Measurements from ENCODE around the gene ACBD5. TPM values are rescaled to one million over a fixed set of nuclear protein-coding genes. Genes with fewer than 3 reads are reported as not detected.
"Not testable (repeated sequence)": the region's sequence is repeated elsewhere in the genome, so short reads cannot be mapped to it uniquely, and the experiment has no call there.

ACBD5 gene
- total RNA-seq, 2 experiments from 2014 or later: 21.3 to 22.5 TPM

DNA sequence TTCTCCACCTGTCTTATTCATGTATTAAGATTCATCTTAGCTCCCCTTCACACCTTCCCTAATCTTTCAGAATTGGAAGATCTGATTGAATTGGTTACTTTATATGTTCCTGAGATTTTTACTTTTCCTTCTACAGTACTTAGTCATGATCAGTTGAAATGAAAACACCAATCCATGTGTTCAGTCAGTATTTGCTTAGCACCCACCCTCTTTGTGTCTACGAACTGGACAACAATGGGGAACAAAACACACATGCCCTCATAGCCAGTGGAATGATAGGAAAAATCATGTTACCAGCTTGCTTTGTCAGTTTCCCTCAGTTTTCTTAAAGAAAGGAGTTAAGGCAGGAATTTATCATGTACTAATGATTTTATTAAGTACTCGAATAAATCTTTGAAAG is 83.4 kb downstream of the ACBD5 start:
- H3K4me3 ChIP-seq (ENCODE audit: low read length): no peak overlapping the region
- no peak for TF ChIP-seq CTCF (IDR thresholded peaks at IDR 0.05)
- no peaks in the 10 kb centered on the region for H3K27me3 Mint-ChIP-seq
- peaks cover 10% of the 10 kb centered on the region for H3K36me3 ChIP-seq (ENCODE audit: insufficient read depth, low read length)
- H3K9me3 ChIP-seq (ENCODE audit: control insufficient read depth in 1 of 2, insufficient read depth in 1 of 2, low read length in 2 of 2): no peaks in the 10 kb centered on the region
- H3K36me3 Mint-ChIP-seq (ENCODE audit: low read depth): peaks cover 65% of the 10 kb centered on the region
- peaks cover 43% of the 10 kb centered on the region for H3K4me1 Mint-ChIP-seq (ENCODE audit: low read depth)
- ChIA-PET CTCF (interaction anchor here (1.3 kb wide), 1 partner anchor 85 kb away, joined by 3 read pairs; no protein-coding TSS in a partner anchor), POLR2A (interaction anchor here (1.6 kb wide), 1 partner anchor 99 kb away, joined by 4 read pairs; no protein-coding TSS in a partner anchor)
- peak overlapping the region; percentile 100 for H3K27ac Mint-ChIP-seq
- H3K27ac ChIP-seq (ENCODE audit: low read depth in 1 of 2, low read length in 2 of 2): no peak overlapping the region
- ATAC-seq (ENCODE audit: poor library complexity) (no peak), DNase-seq (no peak)
- no peaks in the 10 kb centered on the region for H3K27me3 ChIP-seq (ENCODE audit: control insufficient read depth in 1 of 2, insufficient read depth in 2 of 2, low read length in 2 of 2)
- intact Hi-C loops (cut with DNase I, micrococcal nuclease): loop anchor here (5.0 to 10.0 kb wide), 5 partner anchors 345 to 1378 kb away; partner anchors contain the start of genes MPP7 (in 1 of the 2), PDSS1 (in 1 of the 2), RAB18 (in 1 of the 2) and WAC (in 1 of the 2)
- peaks cover 31% of the 10 kb centered on the region for H3K4me1 ChIP-seq (ENCODE audit: insufficient read depth, low read length)
- no peaks in the 10 kb centered on the region for H3K9me3 Mint-ChIP-seq
- H3K4me3 Mint-ChIP-seq: peak overlapping the region; percentile 88

GRCh38 chr10:27156566-27156965 is 84.0 kb downstream of the ACBD5 start:
- POLR2A ChIA-PET: interaction anchor here (1.0 to 3.2 kb wide), 4 partner anchors 83 to 348 kb away, joined by 3 to 123 read pairs (median 4); partner anchors contain the start of gene RAB18
- peak overlapping the region; percentile 100 for H3K27ac ChIP-seq (ENCODE audit: low read depth in 1 of 2, low read length in 2 of 2)
- not testable (repeated sequence) for ATAC-seq (ENCODE audit: poor library complexity); H3K36me3 ChIP-seq (ENCODE audit: insufficient read depth, low read length); H3K9me3 Mint-ChIP-seq; H3K27me3 ChIP-seq (ENCODE audit: control insufficient read depth in 1 of 2, insufficient read depth in 2 of 2, low read length in 2 of 2); H3K9me3 ChIP-seq (ENCODE audit: control insufficient read depth in 1 of 2, insufficient read depth in 1 of 2, low read length in 2 of 2); H3K27me3 Mint-ChIP-seq
- peak overlapping the region; percentile 97 for H3K4me3 ChIP-seq (ENCODE audit: low read length)
- peak in 2 of 14 experiments; percentile 6 to 31 for DNase-seq
- Mint-ChIP-seq H3K4me3 (peak overlapping the region; percentile 88), H3K4me1 (ENCODE audit: low read depth) (peaks cover 48% of the 10 kb centered on the region), H3K27ac (peak overlapping the region; percentile 100), H3K36me3 (ENCODE audit: low read depth) (peaks cover 59% of the 10 kb centered on the region)
- intact Hi-C loops (cut with DNase I, micrococcal nuclease): loop anchor here (5.0 to 10.0 kb wide), 5 partner anchors 346 to 1378 kb away; partner anchors contain the start of genes MPP7 (in 1 of the 2), PDSS1 (in 1 of the 2), RAB18 (in 1 of the 2) and WAC (in 1 of the 2)
- CTCF ChIA-PET: interaction anchor here (1.3 kb wide), 1 partner anchor 85 kb away, joined by 3 read pairs; no protein-coding TSS in a partner anchor
- peaks cover 31% of the 10 kb centered on the region for H3K4me1 ChIP-seq (ENCODE audit: insufficient read depth, low read length)

- Mint-ChIP-seq H3K4me1 (ENCODE audit: low read depth) (peaks cover 53% of the 10 kb centered on the region), H3K27me3 (no peaks in the 10 kb centered on the region), H3K36me3 (ENCODE audit: low read depth) (peaks cover 57% of the 10 kb centered on the region), H3K4me3 (peak within 1 kb of the TSS; percentile 97), H3K27ac (peak within 1 kb of the TSS; percentile 100), H3K9me3 (no peaks in the 10 kb centered on the region)
- Histone ChIP-seq H3K4me1 (ENCODE audit: insufficient read depth, low read length) (peaks cover 31% of the 10 kb centered on the region), H3K27ac (ENCODE audit: low read depth in 1 of 2, low read length in 2 of 2) (peak within 1 kb of the TSS; percentile 100), H3K27me3 (ENCODE audit: control insufficient read depth in 1 of 2, insufficient read depth in 2 of 2, low read length in 2 of 2) (no peaks in the 10 kb centered on the region), H3K36me3 (ENCODE audit: insufficient read depth, low read length) (peaks cover 7% of the 10 kb centered on the region), H3K9me3 (ENCODE audit: control insufficient read depth in 1 of 2, insufficient read depth in 1 of 2, low read length in 2 of 2) (no peaks in the 10 kb centered on the region), H3K4me3 (ENCODE audit: low read length) (peak within 1 kb of the TSS; percentile 97)
- intact Hi-C loops (cut with DNase I, micrococcal nuclease): loop anchor here (1.0 to 10.0 kb wide), 8 partner anchors 56 to 1380 kb away; partner anchors contain the start of genes ABI1 (in 1 of the 2), MPP7 (in 1 of the 2), PDSS1 (in 1 of the 2) and RAB18 (in 1 of the 2)
- no peak for TF ChIP-seq CTCF (IDR thresholded peaks at IDR 0.05)
- ChIA-PET POLR2A (interaction anchor here (0.7 to 3.2 kb wide), 19 partner anchors 11 to 1379 kb away, joined by 3 to 123 read pairs (median 11); partner anchors contain the start of genes ABI1, ACBD5, ANKRD26 and RAB18), CTCF (interaction anchor here (0.9 to 2.0 kb wide), 4 partner anchors 7 to 88 kb away, joined by 3 to 10 read pairs (median 4); no protein-coding TSS in a partner anchor)
- DNase-seq (peak; percentile 88 to 98 (median 93)), ATAC-seq (ENCODE audit: poor library complexity) (peak; percentile 77)
Observed at GRCh38 chr10:27155066-27155754, 85.4 kb downstream of the ACBD5 start, which contains the start of gene MASTL. Gene MASTL (plus strand): TSS chr10:27155352. CDS start chr10:27155427, 75 bp downstream.
